Karpas-422 (cell line): ENCODE measurements around the gene GNAO1. TPM values are rescaled to one million over a fixed set of nuclear protein-coding genes. Genes with fewer than 3 reads are reported as not detected.

Experiments used
- DNase-seq: peaks from one replicate; pipeline ENCODE4 v3.0.0-alpha.2; 2015
- H2AFZ ChIP-seq: fragments of 200-600 bp; sonication (generic); 2 replicates; pipeline ENCODE4 v1.6.1; 2014; ENCODE audit warnings: antibody characterized with exemption, low read length, mixed read lengths
- H3K27ac ChIP-seq: fragments of 200-600 bp; sonication (generic); 2 replicates; pipeline ENCODE4 v1.5.1; 2014; ENCODE audit warnings: mild to moderate bottlenecking, low read length, moderate library complexity
- H3K27me3 ChIP-seq: fragments of 200-600 bp; sonication (generic); 2 replicates; pipeline ENCODE4 v1.6.1; 2014; ENCODE audit warnings: low read length, mixed read lengths
- H3K36me3 ChIP-seq: fragments of 200-600 bp; sonication (generic); 2 replicates; pipeline ENCODE4 v1.6.1; 2014; ENCODE audit warnings: low read length, mixed read lengths; ENCODE audit not compliant: insufficient read depth
- H3K4me1 ChIP-seq: fragments of 200-600 bp; sonication (generic); 2 replicates; pipeline ENCODE4 v1.6.1; 2014; ENCODE audit warnings: mild to moderate bottlenecking, low read length, mixed read lengths
- H3K4me2 ChIP-seq: fragments of 200-600 bp; sonication (generic); 2 replicates; pipeline ENCODE4 v1.6.1; 2014; ENCODE audit warnings: low read length, low read depth, mild to moderate bottlenecking; ENCODE audit not compliant: poor library complexity, severe bottlenecking
- H3K4me3 ChIP-seq: fragments of 200-600 bp; sonication (generic); 2 replicates; pipeline ENCODE4 v1.5.1; 2014; ENCODE audit warnings: mild to moderate bottlenecking, antibody characterized with exemption, low read length, mixed read lengths
- H3K79me2 ChIP-seq: fragments of 200-600 bp; sonication (generic); 2 replicates; pipeline ENCODE4 v1.6.1; 2014; ENCODE audit warnings: mild to moderate bottlenecking, low read length, mixed read lengths
- H3K9ac ChIP-seq: fragments of 200-600 bp; sonication (generic); 2 replicates; pipeline ENCODE4 v1.6.0; 2014; ENCODE audit warnings: low read length
- H3K9me2 ChIP-seq: fragments of 200-600 bp; sonication (generic), shearing (Covaris generic); replicated peaks from 2 replicates; pipeline ENCODE4 v1.6.0; 2014; ENCODE audit warnings: mild to moderate bottlenecking, low read length, moderate library complexity; ENCODE audit not compliant: insufficient read depth
- H3K9me3 ChIP-seq: fragments of 300-700, 200-600 bp; sonication (generic); 2 replicates; pipeline ENCODE4 v1.6.1; 2014; ENCODE audit warnings: low read length, mixed read lengths
- H4K20me1 ChIP-seq: fragments of 200-600 bp; sonication (generic); 2 replicates; pipeline ENCODE4 v1.6.1; 2014; ENCODE audit warnings: mild to moderate bottlenecking, antibody characterized with exemption, low read length, low read depth; ENCODE audit not compliant: insufficient read depth
- total RNA-seq: library from RNA; depleted of rRNA; stranded (reverse); fragments of >200 nt; shearing (Covaris generic); gene quantifications from 2 replicates; pipeline ENCODE4 v1.2.3, GENCODE V29; 2014; ENCODE audit warnings: low replicate concordance

GNAO1 gene
- total RNA-seq, 1 experiment from 2014 or later = 2.3 TPM

DNA sequence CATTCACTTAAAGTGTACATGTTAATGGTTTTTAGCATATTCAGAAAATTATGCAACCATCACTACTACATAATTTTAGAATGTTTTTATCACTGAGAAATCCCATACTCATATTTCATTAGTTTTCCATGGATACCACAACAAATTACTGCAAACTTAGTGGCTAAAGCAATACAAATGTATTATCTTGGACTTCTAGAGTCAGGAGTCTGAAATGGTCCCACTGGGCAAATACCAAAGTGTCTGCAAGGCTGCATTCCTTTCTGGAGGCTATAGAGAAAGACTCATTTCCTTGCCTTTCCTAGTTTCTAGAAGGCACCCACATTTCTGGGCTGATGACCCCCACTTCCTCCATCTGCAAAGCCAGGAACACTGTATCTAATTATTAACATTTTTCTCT is 16.9 kb upstream of the GNAO1 start:
- H3K4me3 ChIP-seq = no peak overlapping the region
- no peak overlapping the region for H3K4me2 ChIP-seq
- H4K20me1 ChIP-seq = no peaks in the 10 kb centered on the region
- no peak overlapping the region for H2AFZ ChIP-seq
- no peaks in the 10 kb centered on the region for H3K9me2 ChIP-seq
- no peaks in the 10 kb centered on the region for H3K9me3 ChIP-seq
- no peak overlapping the region for H3K9ac ChIP-seq
- no peak for DNase-seq
- H3K36me3 ChIP-seq = no peaks in the 10 kb centered on the region
- H3K4me1 ChIP-seq = no peaks in the 10 kb centered on the region
- H3K79me2 ChIP-seq = no peaks in the 10 kb centered on the region
- no peaks in the 10 kb centered on the region for H3K27me3 ChIP-seq
- no peak overlapping the region for H3K27ac ChIP-seq

DNA sequence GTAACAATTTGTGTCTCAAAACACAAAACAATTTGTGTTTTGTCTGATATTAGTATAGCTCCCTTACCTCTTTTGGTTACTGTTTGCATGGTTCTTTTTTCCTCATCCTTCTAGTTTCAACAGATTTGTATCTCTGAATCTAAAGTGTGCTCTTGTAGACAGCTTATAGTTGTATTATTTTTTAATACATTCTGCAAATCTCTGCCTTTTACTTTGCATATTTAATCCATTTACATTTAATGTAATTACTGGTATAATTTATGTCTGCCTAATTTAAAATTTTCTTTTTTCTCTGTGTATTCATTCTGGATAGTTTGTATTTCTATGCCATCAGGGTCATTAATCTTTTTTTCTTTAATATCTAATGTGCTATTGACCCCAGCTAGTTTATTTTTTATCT is 9.9 kb upstream of the GNAO1 start:
- H3K27ac ChIP-seq = no peak overlapping the region
- H3K9me3 ChIP-seq = no peaks in the 10 kb centered on the region
- H2AFZ ChIP-seq = no peak overlapping the region
- H3K27me3 ChIP-seq = no peaks in the 10 kb centered on the region
- H3K36me3 ChIP-seq = no peaks in the 10 kb centered on the region
- H4K20me1 ChIP-seq = no peaks in the 10 kb centered on the region
- no peak overlapping the region for H3K4me2 ChIP-seq
- H3K9me2 ChIP-seq = no peaks in the 10 kb centered on the region
- H3K4me3 ChIP-seq = no peak overlapping the region
- no peak overlapping the region for H3K9ac ChIP-seq
- H3K4me1 ChIP-seq = no peaks in the 10 kb centered on the region
- H3K79me2 ChIP-seq = no peaks in the 10 kb centered on the region
- DNase-seq = no peak

DNA sequence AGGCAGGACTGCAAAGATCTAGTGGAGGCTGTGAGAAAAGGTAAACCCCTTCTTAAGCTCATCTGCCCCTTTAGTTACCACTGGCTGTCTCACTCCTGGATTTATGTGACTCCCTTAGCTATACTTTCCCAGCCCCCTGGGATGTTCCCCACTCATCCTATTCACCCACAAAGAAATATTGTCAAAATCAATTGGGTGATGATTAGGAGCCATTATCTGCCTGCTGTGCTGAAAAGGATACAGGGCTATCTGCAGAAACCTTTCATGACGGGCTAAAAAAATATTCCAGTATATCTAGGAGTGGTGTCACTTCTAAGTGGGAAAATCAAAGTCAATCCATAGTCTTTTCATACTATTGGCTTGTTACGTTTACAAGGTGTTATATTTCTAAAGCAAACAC is 8.0 kb upstream of the GNAO1 start:
- H3K79me2 ChIP-seq = no peaks in the 10 kb centered on the region
- no peaks in the 10 kb centered on the region for H3K27me3 ChIP-seq
- no peak for DNase-seq
- H3K4me1 ChIP-seq = no peaks in the 10 kb centered on the region
- H4K20me1 ChIP-seq = no peaks in the 10 kb centered on the region
- H2AFZ ChIP-seq = no peak overlapping the region
- H3K9me2 ChIP-seq = no peaks in the 10 kb centered on the region
- H3K4me3 ChIP-seq = no peak overlapping the region
- H3K9ac ChIP-seq = no peak overlapping the region
- no peak overlapping the region for H3K27ac ChIP-seq
- H3K9me3 ChIP-seq = no peaks in the 10 kb centered on the region
- no peak overlapping the region for H3K4me2 ChIP-seq
- no peaks in the 10 kb centered on the region for H3K36me3 ChIP-seq

DNA sequence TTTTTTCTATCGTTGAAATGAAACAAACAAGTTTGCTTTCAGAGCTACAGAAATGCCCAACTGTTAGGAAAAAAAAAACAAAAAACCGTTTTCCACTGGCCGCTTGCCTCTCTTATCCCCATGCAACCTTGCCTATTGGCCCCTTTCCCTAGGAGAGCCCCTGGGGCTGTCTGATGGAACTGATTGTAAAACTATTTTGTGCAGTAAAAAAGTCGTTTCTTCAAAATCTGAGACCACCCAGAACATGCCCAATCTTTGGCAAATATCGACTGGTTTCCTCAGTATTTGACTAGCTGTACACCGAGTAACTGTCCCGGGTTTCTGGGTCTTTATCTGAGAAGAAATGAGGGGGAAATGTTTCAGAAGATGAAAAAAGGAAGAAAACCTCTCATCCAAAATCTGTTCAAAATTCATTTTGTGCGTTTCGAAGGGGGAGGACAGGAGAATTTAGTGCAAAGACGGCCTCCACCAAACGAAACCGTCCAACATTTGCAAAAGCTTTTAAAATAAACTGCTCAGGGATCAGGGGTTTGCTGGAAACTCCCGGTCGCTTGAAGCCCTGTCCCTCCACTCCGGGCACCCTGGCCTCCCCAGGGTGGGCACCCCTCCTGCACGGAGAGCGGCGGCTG is 1.1 kb upstream of the GNAO1 start:
- peak overlapping the region; percentile 73; the same call in 1 of the 2 replicates for H2AFZ ChIP-seq
- peaks cover 47% of the 10 kb centered on the region for H3K4me1 ChIP-seq
- H3K9me3 ChIP-seq = no peaks in the 10 kb centered on the region
- H3K9me2 ChIP-seq = no peaks in the 10 kb centered on the region
- no peaks in the 10 kb centered on the region for H4K20me1 ChIP-seq
- no peak overlapping the region for H3K27ac ChIP-seq
- no peak for DNase-seq
- no peaks in the 10 kb centered on the region for H3K27me3 ChIP-seq
- H3K36me3 ChIP-seq = no peaks in the 10 kb centered on the region
- peak overlapping the region; percentile 64 for H3K4me2 ChIP-seq
- peak overlapping the region; percentile 62 for H3K9ac ChIP-seq
- peak overlapping the region; percentile 66 for H3K4me3 ChIP-seq
- H3K79me2 ChIP-seq = no peaks in the 10 kb centered on the region

DNA sequence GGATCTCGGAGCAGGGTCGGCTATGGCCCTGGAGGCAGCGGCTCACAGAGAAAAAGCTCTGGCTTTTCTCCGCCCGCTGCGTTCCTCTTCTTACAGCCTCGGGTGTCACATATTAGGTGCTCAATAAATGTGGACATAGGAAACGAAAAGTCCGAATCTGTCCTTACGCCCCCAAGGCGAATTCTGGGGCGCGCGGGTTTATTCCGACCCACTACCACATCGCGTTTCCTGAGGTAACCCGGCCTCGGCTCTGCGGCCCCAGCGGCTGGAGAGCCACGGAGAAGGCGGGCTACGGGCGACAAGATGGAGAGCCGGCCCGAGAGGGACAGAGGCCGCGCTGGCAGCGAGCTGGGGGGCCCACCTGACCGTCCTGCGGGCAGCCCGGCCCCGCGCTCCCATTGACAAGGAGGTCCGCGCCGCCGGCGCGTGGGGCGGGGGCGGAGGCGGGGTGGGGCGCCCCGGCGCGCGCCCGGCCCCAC is 573 bp upstream of the GNAO1 start:
- Histone ChIP-seq H3K9me2 (no peaks in the 10 kb centered on the region), H3K9ac (peak overlapping the region; percentile 62), H3K4me1 (peaks cover 47% of the 10 kb centered on the region), H2AFZ (peak overlapping the region; percentile 73; the same call in 1 of the 2 replicates), H3K4me2 (peak overlapping the region; percentile 64), H3K79me2 (no peaks in the 10 kb centered on the region), H3K9me3 (no peaks in the 10 kb centered on the region), H3K27me3 (no peaks in the 10 kb centered on the region), H3K27ac (no peak overlapping the region), H3K4me3 (peak overlapping the region; percentile 66), H4K20me1 (no peaks in the 10 kb centered on the region), H3K36me3 (no peaks in the 10 kb centered on the region)
- no peak for DNase-seq

DNA sequence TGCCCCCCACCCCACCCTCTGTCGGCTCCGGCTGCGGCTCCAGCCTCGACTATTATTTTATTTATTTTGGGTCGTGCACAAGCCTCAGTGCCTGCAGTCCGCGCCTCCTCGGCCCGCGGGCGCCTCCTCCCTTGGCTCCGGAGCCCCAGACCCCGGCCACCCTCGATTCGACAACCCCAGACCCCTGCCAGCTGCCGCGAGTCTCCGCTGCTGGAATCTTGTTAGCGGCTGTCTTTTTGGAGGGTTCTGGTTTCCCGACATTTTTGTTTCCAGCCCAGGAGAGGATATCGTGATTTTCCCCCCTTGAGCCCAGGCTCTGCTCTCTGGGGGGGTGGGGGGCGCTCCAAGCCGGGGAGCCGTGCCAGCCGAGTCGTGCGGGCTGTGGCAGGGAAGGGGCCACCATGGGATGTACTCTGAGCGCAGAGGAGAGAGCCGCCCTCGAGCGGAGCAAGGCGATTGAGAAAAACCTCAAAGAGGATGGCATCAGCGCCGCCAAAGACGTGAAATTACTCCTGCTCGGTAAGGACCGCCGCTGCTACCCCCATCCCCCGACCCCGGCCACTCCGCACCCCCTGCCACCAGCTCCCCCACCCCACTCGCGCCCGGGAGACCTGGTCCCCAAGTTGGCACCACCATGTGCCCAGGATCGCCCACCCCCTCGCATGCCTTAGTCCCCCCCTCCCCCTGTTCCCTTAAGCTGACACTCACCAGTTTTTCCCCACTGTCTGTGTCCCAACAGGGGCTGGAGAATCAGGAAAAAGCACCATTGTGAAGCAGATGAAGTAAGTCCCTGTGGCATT is 746 bp downstream of the GNAO1 start:
- Histone ChIP-seq H3K9ac (peak overlapping the region; percentile 71), H3K9me3 (no peaks in the 10 kb centered on the region), H3K27ac (no peak overlapping the region), H3K79me2 (no peaks in the 10 kb centered on the region), H3K36me3 (no peaks in the 10 kb centered on the region), H3K27me3 (no peaks in the 10 kb centered on the region), H4K20me1 (no peaks in the 10 kb centered on the region), H3K9me2 (no peaks in the 10 kb centered on the region), H2AFZ (no peak overlapping the region), H3K4me2 (peak overlapping the region; percentile 74), H3K4me1 (peaks cover 47% of the 10 kb centered on the region), H3K4me3 (peak overlapping the region; percentile 75)
- DNase-seq = no peak

DNA sequence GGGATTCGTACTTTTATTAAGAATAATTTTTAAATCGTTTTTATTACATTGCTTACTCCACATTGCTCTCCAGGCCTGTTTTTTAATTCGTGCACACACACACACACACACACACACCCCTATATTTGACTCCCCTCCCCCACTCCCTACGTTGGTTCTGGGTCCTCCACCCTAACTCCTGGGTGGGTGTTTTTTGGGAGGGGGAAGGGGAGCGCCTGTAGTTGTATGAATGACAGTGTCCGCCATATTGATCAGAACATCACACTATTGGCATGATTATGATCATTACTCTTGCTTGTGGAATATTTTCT is 1.3 kb downstream of the GNAO1 start:
- Histone ChIP-seq H3K4me1 (peaks cover 47% of the 10 kb centered on the region), H3K4me3 (peak overlapping the region; percentile 75; the same call in 1 of the 2 replicates), H3K27me3 (no peaks in the 10 kb centered on the region)

More for the DNA sequence above, 1.3 kb downstream of the GNAO1 start:
- no peaks in the 10 kb centered on the region for H3K36me3 ChIP-seq
- H3K9me3 ChIP-seq = no peaks in the 10 kb centered on the region
- H3K4me2 ChIP-seq = peak overlapping the region; percentile 74
- no peak overlapping the region for H2AFZ ChIP-seq
- no peak for DNase-seq
- no peaks in the 10 kb centered on the region for H3K9me2 ChIP-seq
- H3K79me2 ChIP-seq = no peaks in the 10 kb centered on the region
- H3K9ac ChIP-seq = peak overlapping the region; percentile 71; the same call in 1 of the 2 replicates
- H4K20me1 ChIP-seq = no peaks in the 10 kb centered on the region
- no peak overlapping the region for H3K27ac ChIP-seq
